ENCODE data around the gene SEMA3C.

The SEMA3C gene

GRCh38 chr7:80954191-80954590 is 35.3 kb upstream of the SEMA3C start:
- DNase-seq (ENCODE audit: low spot score), result no peak
- TF ChIP-seq, protein P1, sequence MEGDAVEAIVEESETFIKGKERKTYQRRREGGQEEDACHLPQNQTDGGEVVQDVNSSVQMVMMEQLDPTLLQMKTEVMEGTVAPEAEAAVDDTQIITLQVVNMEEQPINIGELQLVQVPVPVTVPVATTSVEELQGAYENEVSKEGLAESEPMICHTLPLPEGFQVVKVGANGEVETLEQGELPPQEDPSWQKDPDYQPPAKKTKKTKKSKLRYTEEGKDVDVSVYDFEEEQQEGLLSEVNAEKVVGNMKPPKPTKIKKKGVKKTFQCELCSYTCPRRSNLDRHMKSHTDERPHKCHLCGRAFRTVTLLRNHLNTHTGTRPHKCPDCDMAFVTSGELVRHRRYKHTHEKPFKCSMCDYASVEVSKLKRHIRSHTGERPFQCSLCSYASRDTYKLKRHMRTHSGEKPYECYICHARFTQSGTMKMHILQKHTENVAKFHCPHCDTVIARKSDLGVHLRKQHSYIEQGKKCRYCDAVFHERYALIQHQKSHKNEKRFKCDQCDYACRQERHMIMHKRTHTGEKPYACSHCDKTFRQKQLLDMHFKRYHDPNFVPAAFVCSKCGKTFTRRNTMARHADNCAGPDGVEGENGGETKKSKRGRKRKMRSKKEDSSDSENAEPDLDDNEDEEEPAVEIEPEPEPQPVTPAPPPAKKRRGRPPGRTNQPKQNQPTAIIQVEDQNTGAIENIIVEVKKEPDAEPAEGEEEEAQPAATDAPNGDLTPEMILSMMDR (IDR thresholded peaks at IDR 0.05; ENCODE audit: borderline replicate concordance, control extremely low read depth, extremely low read depth, insufficient read depth, missing control alignments), result no peak
- in situ Hi-C loops (cut with MboI; ENCODE audit: low sequenced_read_pairs, unreplicated experiment), result no loop called here

- TF ChIP-seq, protein P1 (IDR thresholded peaks at IDR 0.05; ENCODE audit: borderline replicate concordance, control extremely low read depth, extremely low read depth, insufficient read depth, missing control alignments), result no peak
- in situ Hi-C loops (cut with MboI; ENCODE audit: low sequenced_read_pairs, unreplicated experiment), result no loop called here
- no peak for DNase-seq (ENCODE audit: low spot score)
These were observed 31.7 kb upstream of the SEMA3C start for GRCh38 chr7:80950550-80950967.

DNA sequence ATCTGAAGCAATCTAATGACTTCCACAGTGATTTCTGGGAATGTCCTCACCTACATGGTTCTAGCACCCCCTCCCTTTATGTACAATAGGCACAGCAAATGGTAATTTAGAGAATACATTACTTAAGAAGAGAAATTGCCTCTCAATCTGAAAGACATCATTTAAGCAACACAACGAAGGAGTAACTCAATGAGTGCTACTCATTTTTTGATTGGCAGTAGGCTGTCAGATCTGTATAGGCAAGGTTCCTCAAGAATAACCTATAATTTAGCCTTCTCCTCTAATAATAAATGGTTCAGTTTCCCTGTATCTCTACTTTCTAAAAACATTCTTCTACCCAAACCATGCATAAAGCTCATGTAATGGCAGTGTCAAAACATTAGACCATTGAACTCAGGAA is 30.6 kb upstream of the SEMA3C start:
- in situ Hi-C loops (cut with MboI; ENCODE audit: low sequenced_read_pairs, unreplicated experiment), result no loop called here
- no peak for DNase-seq (ENCODE audit: low spot score)
- TF ChIP-seq, protein P1 (IDR thresholded peaks at IDR 0.05; ENCODE audit: borderline replicate concordance, control extremely low read depth, extremely low read depth, insufficient read depth, missing control alignments), result no peak

GRCh38 chr7:80946858-80947257 is 28.0 kb upstream of the SEMA3C start:
- in situ Hi-C loops (cut with MboI; ENCODE audit: low sequenced_read_pairs, unreplicated experiment), result no loop called here
- no peak for DNase-seq (ENCODE audit: low spot score)
- TF ChIP-seq, protein P1 (IDR thresholded peaks at IDR 0.05; ENCODE audit: borderline replicate concordance, control extremely low read depth, extremely low read depth, insufficient read depth, missing control alignments), result no peak

DNA sequence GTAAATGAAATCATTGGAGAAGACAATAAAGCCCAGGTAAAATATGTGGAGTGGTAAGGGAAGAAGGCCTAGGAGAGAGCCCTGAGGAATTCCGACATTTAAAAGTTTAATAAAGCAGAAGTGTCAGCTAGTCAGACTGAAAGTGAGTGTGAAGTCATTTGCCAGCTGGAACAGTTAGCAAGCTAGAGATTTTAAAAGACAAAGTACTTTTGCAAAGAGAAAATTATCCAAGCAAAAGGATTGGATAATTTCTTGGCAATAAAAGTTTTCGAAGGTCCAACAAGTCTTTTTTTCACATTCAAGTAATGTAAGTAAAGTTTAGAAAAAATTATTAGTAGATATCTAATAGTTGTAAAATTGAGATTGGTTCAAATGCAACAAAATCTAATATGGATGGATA is 27.1 kb upstream of the SEMA3C start:
- TF ChIP-seq, protein P1 (IDR thresholded peaks at IDR 0.05; ENCODE audit: borderline replicate concordance, control extremely low read depth, extremely low read depth, insufficient read depth, missing control alignments), result no peak
- no peak for DNase-seq (ENCODE audit: low spot score)
- in situ Hi-C loops (cut with MboI; ENCODE audit: low sequenced_read_pairs, unreplicated experiment), result no loop called here

GRCh38 chr7:80943342-80943741 is 24.5 kb upstream of the SEMA3C start:
- in situ Hi-C loops (cut with MboI; ENCODE audit: low sequenced_read_pairs, unreplicated experiment), result no loop called here
- TF ChIP-seq, protein P1 (IDR thresholded peaks at IDR 0.05; ENCODE audit: borderline replicate concordance, control extremely low read depth, extremely low read depth, insufficient read depth, missing control alignments), result no peak
- no peak for DNase-seq (ENCODE audit: low spot score)

Data from GM13976 (cell line).